Thyroid gland (tissue), 4 donors: ENCODE results near the gene OBSCN.

Experiments used
- CTCF ChIP-seq, 6 experiments: fragments of 200-600 bp in 3 of 6; fragments of 450-650 bp in 3 of 6; sonication (generic) in 3 of 6; IDR thresholded peaks; one replicate each; pipeline ENCODE4 v1.5.1; 2016 to 2019; ENCODE audit warnings: antibody characterized with exemption in 6 of 6, mild to moderate bottlenecking in 2 of 6, inconsistent platforms in 1 of 6, moderate library complexity in 1 of 6
- POLR2A ChIP-seq, 2 donors: fragments of 450-650 bp; IDR thresholded peaks; one replicate each; pipeline ENCODE4 v1.6.1; 2017; ENCODE audit warnings: antibody characterized with exemption in 2 of 2, mild to moderate bottlenecking in 2 of 2, moderate library complexity in 1 of 2

GRCh38 chr1:228240411-228241240, 32.8 kb downstream of the OBSCN start:
- TF ChIP-seq POLR2A (IDR thresholded peaks at IDR 0.05) (no peak), CTCF (IDR thresholded peaks at IDR 0.05) (no peak)
